Hippocampal formation (tissue), 2 donors: ENCODE results near the gene HLX.

Experiments used
- DNase-seq, 2 donors: peaks; one replicate each; lab custom pipeline; 2025; lab: John Stamatoyannopoulos, UW

The HLX gene

GRCh38 chr1:220924331-220924970 lies 45.2 kb downstream of the HLX start:
- DNase-seq, result no peak

- DNase-seq, result no peak
Measured at GRCh38 chr1:220925707-220926106, 46.5 kb downstream of the HLX start.

GRCh38 chr1:220926146-220926545 lies 46.9 kb downstream of the HLX start:
- DNase-seq, result no peak

GRCh38 chr1:220927442-220927841 lies 48.2 kb downstream of the HLX start:
- no peak for DNase-seq

- DNase-seq, result no peak
Measured at GRCh38 chr1:220928320-220928719, 49.1 kb downstream of the HLX start.

GRCh38 chr1:220928725-220929300 lies 49.6 kb downstream of the HLX start:
- no peak for DNase-seq

GRCh38 chr1:220929304-220929703 lies 50.1 kb downstream of the HLX start:
- no peak for DNase-seq
